Measurements from ENCODE around the gene ALOXE3.

DNA sequence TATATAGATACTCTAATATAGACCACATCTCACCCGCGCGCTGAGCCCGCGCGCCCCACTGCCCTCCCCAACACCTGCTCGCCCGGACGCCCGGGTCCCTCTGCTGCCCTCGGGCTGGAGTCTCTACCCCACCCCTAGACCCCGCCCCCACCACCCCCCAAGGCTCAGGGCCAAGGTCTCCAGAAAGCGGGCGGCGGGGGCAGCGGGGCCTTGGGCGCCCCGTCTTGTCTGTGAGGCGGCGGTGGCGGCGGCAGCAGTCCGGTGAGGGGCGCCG lies 3.0 kb upstream of the ALOXE3 start:
- no peak for TF ChIP-seq EZH2phosphoT487 (IDR thresholded peaks at IDR 0.05; ENCODE audit: borderline replicate concordance)
- TF ChIP-seq, protein P1, sequence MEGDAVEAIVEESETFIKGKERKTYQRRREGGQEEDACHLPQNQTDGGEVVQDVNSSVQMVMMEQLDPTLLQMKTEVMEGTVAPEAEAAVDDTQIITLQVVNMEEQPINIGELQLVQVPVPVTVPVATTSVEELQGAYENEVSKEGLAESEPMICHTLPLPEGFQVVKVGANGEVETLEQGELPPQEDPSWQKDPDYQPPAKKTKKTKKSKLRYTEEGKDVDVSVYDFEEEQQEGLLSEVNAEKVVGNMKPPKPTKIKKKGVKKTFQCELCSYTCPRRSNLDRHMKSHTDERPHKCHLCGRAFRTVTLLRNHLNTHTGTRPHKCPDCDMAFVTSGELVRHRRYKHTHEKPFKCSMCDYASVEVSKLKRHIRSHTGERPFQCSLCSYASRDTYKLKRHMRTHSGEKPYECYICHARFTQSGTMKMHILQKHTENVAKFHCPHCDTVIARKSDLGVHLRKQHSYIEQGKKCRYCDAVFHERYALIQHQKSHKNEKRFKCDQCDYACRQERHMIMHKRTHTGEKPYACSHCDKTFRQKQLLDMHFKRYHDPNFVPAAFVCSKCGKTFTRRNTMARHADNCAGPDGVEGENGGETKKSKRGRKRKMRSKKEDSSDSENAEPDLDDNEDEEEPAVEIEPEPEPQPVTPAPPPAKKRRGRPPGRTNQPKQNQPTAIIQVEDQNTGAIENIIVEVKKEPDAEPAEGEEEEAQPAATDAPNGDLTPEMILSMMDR (conservative IDR thresholded peaks at IDR 0.05; ENCODE audit: low read length) = no peak
